ENCODE measurements around the gene SMYD5. TPM values are rescaled to one million over a fixed set of nuclear protein-coding genes. Genes with fewer than 3 reads are reported as not detected.
"Not testable (repeated sequence)": the region's sequence is repeated elsewhere in the genome, so short reads cannot be mapped to it uniquely, and the experiment has no call there.

Gene SMYD5
- total RNA-seq, 4 donors from 2014 or later, result 5.6 to 22.1 (median 17.6) TPM

- DNase-seq, result no peak
- intact Hi-C loops (cut with DNase I), result no loop called here
- 80 to 93% methylated on average over 3 to 4 of the region's 4 CpGs for WGBS, 2 donors
These were observed 48.1 kb downstream of the SMYD5 start for GRCh38 chr2:73262108-73262651.

GRCh38 chr2:73262691-73263429 lies 48.8 kb downstream of the SMYD5 start:
- H3K4me3 ChIP-seq; H3K36me3 ChIP-seq; H3K4me1 ChIP-seq; DNase-seq; intact Hi-C loops (cut with DNase I); H3K9me3 ChIP-seq; H3K27ac ChIP-seq: not testable (repeated sequence)
- 88 to 93% methylated on average over 15 to 17 of the region's 18 CpGs for WGBS, 2 donors
- H3K27me3 ChIP-seq, result peaks cover 0 to 31% (median 0%) of the 10 kb centered on the region in 4 donors

More at GRCh38 chr2:73262108-73262651, 48.1 kb downstream of the SMYD5 start:
- peaks cover 0 to 4% (median 0%) of the 10 kb centered on the region in 3 donors for H3K4me1 ChIP-seq
- no peak overlapping the region for H3K27ac ChIP-seq
- no peak overlapping the region for H3K4me3 ChIP-seq
- H3K9me3 ChIP-seq, result no peaks in the 10 kb centered on the region
- TF ChIP-seq CTCF (IDR thresholded peaks at IDR 0.05) (no peak), POLR2A (IDR thresholded peaks at IDR 0.05) (no peak)
- H3K27me3 ChIP-seq, result peaks cover 0 to 24% (median 0%) of the 10 kb centered on the region in 4 donors
- no peaks in the 10 kb centered on the region for H3K36me3 ChIP-seq

GRCh38 chr2:73263540-73264331 lies 49.7 kb downstream of the SMYD5 start:
- Histone ChIP-seq H3K27ac (no peak overlapping the region), H3K27me3 (peaks cover 0 to 39% (median 0%) of the 10 kb centered on the region in 4 donors), H3K4me1 (peaks cover 0 to 13% (median 4%) of the 10 kb centered on the region in 3 donors), H3K36me3 (no peaks in the 10 kb centered on the region), H3K4me3 (no peak overlapping the region), H3K9me3 (no peaks in the 10 kb centered on the region)
- no peak for DNase-seq
- WGBS, 2 donors, result 80 to 85% methylated on average over 2 to 8 of the region's 16 CpGs
- TF ChIP-seq CTCF (IDR thresholded peaks at IDR 0.05), result no peak
- intact Hi-C loops (cut with DNase I), result no loop called here

- no peak for DNase-seq
- Histone ChIP-seq H3K27ac (no peak overlapping the region), H3K4me1 (peaks cover 0 to 18% (median 7%) of the 10 kb centered on the region in 3 donors), H3K4me3 (no peak overlapping the region), H3K36me3 (no peaks in the 10 kb centered on the region), H3K9me3 (no peaks in the 10 kb centered on the region), H3K27me3 (peaks cover 0 to 45% (median 0%) of the 10 kb centered on the region in 4 donors)
- 77 to 97% methylated on average over 10 to 12 of the region's 15 CpGs for WGBS, 2 donors
- no peak for TF ChIP-seq CTCF (IDR thresholded peaks at IDR 0.05)
- intact Hi-C loops (cut with DNase I), result no loop called here
These were observed 50.2 kb downstream of the SMYD5 start for GRCh38 chr2:73264332-73264606.

GRCh38 chr2:73264783-73265182 lies 50.7 kb downstream of the SMYD5 start:
- Histone ChIP-seq H3K9me3 (no peaks in the 10 kb centered on the region), H3K4me3 (no peak overlapping the region), H3K36me3 (no peaks in the 10 kb centered on the region), H3K27me3 (peaks cover 0 to 50% (median 0%) of the 10 kb centered on the region in 4 donors), H3K4me1 (peaks cover 4 to 23% (median 7%) of the 10 kb centered on the region in 3 donors), H3K27ac (no peak overlapping the region)
- 70 to 100% methylated on average over 1 to 3 of the region's 4 CpGs for WGBS, 2 donors
- TF ChIP-seq POLR2A (IDR thresholded peaks at IDR 0.05), result no peak
- TF ChIP-seq CTCF (IDR thresholded peaks at IDR 0.05), result no peak
- no peak for DNase-seq
- intact Hi-C loops (cut with DNase I), result no loop called here
